ENCODE measurements around the gene CEP83. TPM values are rescaled to one million over a fixed set of nuclear protein-coding genes. Genes with fewer than 3 reads are reported as not detected.
A peak's percentile ranks its signal among the peaks of the same experiment; 100 is the strongest.

CEP83 gene
- total and polyA plus RNA-seq, 2 donors = 4.6 to 42.9 TPM

DNA sequence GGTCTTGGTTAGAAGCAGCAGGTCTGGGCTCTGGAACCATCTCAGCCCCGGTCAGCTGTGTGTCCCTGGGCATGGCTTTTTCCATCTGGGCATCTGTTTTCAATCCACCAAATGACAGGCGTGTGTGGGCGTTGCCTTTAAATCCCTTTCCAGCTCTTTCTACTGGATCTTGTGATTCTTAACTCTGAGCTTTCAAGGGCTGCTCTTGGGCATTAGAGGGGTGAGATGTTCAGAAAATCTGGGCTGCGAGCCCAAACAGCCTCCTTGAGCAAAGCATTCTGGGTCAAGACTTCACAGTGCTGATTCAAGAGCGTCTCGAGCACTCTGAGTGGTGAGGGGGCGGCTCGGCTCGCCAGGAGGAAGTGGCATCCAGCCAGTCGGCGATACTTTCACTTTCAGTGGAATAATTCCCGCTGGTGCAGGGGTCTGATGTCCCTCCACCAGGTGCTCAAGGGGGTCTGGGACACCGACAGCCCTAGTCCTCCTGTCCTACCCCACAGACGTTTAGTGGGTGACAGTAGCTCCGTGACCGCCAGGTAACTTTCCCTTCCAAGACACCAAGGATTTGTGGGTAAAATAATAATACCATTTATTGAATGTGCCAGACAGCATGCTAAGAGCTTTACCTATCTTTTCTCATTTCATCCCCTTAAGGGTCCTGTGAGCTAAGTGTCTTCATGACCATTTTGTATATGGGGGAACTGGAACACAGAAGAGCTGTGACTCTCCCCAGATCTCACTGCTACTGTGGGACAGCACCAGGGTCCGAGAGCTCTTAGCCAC lies 197.2 kb downstream of the CEP83 start:
- Histone ChIP-seq H3K36me3 (ENCODE audit: insufficient read depth) (no peaks in the 10 kb centered on the region), H3K4me1 (ENCODE audit: insufficient read depth) (no peaks in the 10 kb centered on the region), H3K27ac (ENCODE audit: low read depth) (peak overlapping the region; percentile 12), H3K4me3 (ENCODE audit: low read depth, low read length) (peak overlapping the region; percentile 36)
- peak; percentile 78 for DNase-seq (ENCODE audit: extremely low spot score)
- WGBS = 14% methylated on average over 17 of the region's 17 CpGs

- Histone ChIP-seq H3K27ac (ENCODE audit: low read depth) (no peak overlapping the region), H3K4me1 (ENCODE audit: insufficient read depth) (no peaks in the 10 kb centered on the region), H3K36me3 (ENCODE audit: insufficient read depth) (no peaks in the 10 kb centered on the region), H3K4me3 (ENCODE audit: low read depth, low read length) (peak overlapping the region; percentile 36)
- 43% methylated on average over 3 of the region's 3 CpGs for WGBS
- DNase-seq (ENCODE audit: extremely low spot score) = no peak
Measured at GRCh38 chr12:94261786-94262185, 197.9 kb downstream of the CEP83 start.

DNA sequence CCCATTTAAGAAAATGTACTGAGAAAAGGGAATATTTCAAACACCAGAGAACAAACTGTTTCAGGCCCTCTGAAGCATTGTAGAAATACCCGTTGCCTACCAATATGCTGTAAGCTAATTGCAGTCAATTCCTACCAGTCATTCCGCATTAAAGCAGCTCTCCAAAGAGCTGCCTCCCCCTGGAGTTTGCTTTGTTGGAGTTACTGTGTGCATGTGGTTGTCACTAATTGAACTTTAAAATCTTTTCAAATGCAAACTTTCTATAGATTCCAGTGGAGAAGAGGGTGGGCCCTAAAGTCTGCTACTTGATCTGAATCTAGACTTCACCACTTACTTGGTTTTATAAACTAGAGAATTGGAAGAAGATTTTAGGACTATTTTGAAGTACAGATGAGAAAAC lies 198.5 kb downstream of the CEP83 start:
- WGBS = 75% methylated on average over 2 of the region's 2 CpGs
- DNase-seq (ENCODE audit: extremely low spot score) = no peak
- Histone ChIP-seq H3K4me3 (ENCODE audit: low read depth, low read length) (no peak overlapping the region), H3K36me3 (ENCODE audit: insufficient read depth) (no peaks in the 10 kb centered on the region), H3K27ac (ENCODE audit: low read depth) (no peak overlapping the region), H3K4me1 (ENCODE audit: insufficient read depth) (no peaks in the 10 kb centered on the region)

DNA sequence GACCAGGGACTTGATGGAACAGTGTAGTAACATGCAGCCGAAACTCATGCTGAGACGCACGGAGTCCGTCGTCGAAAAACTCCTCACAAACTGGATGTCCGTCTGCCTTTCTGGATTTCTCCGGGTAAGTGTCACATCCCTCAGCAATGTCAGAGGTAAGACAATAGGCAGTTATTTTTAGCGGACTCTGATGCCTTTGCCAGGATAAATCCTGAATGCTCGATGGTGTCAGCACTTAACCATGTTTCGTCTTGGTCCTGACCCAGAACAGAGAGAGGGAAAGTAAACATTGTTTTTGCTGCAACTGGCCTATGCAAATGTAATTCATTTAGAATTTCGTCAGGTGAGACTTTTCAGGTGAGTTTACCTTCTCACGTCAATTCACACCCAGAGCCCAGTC lies 198.9 kb downstream of the CEP83 start:
- 91% methylated on average over 13 of the region's 13 CpGs for WGBS
- DNase-seq (ENCODE audit: extremely low spot score) = no peak
- H3K4me1 ChIP-seq (ENCODE audit: insufficient read depth) = no peaks in the 10 kb centered on the region
- no peak overlapping the region for H3K4me3 ChIP-seq (ENCODE audit: low read depth, low read length)
- no peaks in the 10 kb centered on the region for H3K36me3 ChIP-seq (ENCODE audit: insufficient read depth)
- H3K27ac ChIP-seq (ENCODE audit: low read depth) = no peak overlapping the region

GRCh38 chr12:94260017-94260416 lies 199.7 kb downstream of the CEP83 start:
- WGBS = 95% methylated on average over 3 of the region's 3 CpGs
- H3K27ac ChIP-seq (ENCODE audit: low read depth) = no peak overlapping the region
- DNase-seq (ENCODE audit: extremely low spot score) = no peak
- H3K4me3 ChIP-seq (ENCODE audit: low read depth, low read length) = no peak overlapping the region
- no peaks in the 10 kb centered on the region for H3K36me3 ChIP-seq (ENCODE audit: insufficient read depth)
- no peaks in the 10 kb centered on the region for H3K4me1 ChIP-seq (ENCODE audit: insufficient read depth)

DNA sequence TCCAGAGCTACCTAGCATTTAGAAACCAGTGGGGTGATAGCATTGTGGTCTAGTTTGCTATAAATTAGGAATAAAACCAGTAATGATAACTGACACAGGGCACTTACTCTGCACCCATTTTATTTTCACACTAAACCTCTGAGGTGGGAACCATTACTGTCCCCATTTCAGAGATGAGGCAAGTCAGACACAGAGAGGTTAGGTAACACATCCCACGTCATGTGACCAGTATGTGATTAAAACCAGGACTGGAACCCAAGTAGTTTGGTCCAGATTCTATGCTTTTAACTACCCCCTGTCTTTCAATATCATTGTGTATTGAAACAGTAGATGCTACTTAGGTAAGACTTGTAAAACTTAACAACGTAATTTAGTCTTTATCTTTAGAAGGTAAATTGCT lies 201.1 kb downstream of the CEP83 start:
- Histone ChIP-seq H3K27ac (ENCODE audit: low read depth) (no peak overlapping the region), H3K36me3 (ENCODE audit: insufficient read depth) (no peaks in the 10 kb centered on the region), H3K4me3 (ENCODE audit: low read depth, low read length) (no peak overlapping the region), H3K4me1 (ENCODE audit: insufficient read depth) (no peaks in the 10 kb centered on the region)
- DNase-seq (ENCODE audit: extremely low spot score) = no peak
- 87% methylated on average over 2 of the region's 2 CpGs for WGBS

Other genes starting within 250 kb of the CEP83 start
- 11.7 TPM for gene TMCC3, start 190.7 kb upstream of the CEP83 start, total RNA-seq
- gene TMCC3, start 190.7 kb upstream of the CEP83 start, polyA plus RNA-seq = 10.0 TPM